Left renal pelvis (tissue), 4 donors: ENCODE measurements around the gene TLX2. TPM values are rescaled to one million over a fixed set of nuclear protein-coding genes. Genes with fewer than 3 reads are reported as not detected.
A peak's percentile ranks its signal among the peaks of the same experiment; 100 is the strongest.

ENCODE experiments used
- DNase-seq, 4 donors: peaks; one replicate each; pipeline ENCODE4 v3.0.0-alpha.2; 2013; ENCODE audit warnings: low read depth in 4 of 4, low spot score in 3 of 4
- polyA plus RNA-seq, 4 donors: library from polyadenylated mRNA; unstranded; fragments of 120-200 nt; gene quantifications; one replicate each; pipeline ENCODE4 v1.2.1, GENCODE V29; 2013; ENCODE audit not compliant: insufficient read length in 4 of 4

TLX2 gene
- polyA plus RNA-seq, 4 donors: 0.08 to 0.23 TPM; not detected in 2

DNA sequence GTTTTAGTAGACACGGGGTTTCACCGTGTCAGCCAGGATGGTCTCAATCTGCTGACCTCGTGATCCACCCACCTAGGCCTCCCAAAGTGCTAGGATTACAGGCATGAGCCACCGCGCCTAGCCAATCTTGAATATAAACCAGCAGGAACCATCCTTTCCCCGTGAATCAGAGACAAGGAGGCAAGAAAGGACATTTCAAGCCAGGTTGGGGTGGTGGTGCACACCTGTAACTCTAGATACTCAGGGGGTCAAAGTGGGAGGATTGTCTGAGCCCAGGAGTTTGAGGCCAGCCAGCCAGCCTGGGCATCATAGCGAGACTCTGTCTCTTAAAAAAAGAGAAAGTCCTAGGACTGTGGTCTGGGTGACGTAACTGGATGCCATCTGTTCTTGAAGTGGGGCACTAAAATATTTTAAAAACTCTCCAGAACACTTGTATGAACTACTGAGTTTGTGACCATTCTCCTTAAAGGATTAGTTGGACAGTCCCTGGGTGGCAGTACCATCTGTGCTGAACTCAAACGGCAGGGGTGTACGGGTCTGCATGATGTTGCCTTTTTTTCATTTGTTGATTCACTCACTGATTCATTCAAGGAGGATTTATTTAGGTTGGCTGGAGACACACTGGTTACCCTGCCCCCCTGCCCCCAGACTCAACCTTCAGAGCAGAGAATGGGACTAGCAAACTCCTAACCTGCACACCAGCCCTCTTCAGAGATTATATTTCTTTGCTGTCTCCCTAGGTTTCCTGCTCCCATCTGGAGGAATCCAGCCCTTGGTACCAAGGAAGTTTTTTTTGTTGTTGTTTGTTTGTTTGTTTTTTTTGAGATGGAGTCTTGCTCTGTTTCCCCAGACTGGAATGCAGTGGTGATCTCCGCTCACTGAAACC, 2.9 kb upstream of the TLX2 start:
- no peak for DNase-seq

DNA sequence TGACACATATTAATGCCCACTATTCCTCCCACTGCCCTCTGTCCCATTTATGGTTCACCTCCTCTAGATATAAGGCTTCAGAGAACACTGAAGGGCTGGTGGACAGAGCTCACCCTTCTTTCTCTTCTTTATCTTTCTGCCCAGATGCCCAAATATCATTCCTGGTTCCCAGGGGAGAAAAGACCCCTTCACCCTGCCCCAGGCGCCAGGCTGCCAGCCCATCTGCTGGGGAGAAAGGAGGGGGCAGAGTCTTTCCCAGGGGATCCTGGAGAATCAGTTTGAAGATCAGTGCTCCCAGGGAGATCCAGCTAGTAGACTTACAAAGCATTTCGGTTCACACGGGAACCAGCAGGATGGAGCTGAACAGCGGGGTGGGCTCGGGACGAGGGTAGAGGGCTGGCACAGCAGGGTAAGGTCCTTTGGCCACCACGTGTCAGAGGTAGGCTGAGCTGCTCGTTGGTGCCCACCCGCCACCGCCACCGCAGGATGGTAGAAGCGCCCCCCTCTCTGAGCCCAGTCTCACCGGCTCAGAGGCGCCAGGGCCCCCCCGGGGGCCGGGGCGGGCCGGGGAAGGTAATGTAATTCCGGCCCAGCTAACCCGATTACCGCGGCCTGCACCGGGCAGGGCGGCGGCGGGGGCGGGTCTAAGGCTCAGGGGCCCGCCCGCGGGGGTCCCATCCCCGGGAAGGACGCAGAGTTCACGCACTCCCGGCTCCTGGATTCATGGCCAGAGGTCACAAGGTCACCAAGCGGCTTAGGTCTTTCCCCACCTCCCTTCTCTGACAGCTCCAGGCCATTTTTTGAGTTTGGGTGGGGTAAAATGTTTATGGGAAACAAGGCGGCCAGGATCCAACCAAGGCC, 1.3 kb upstream of the TLX2 start:
- DNase-seq: no peak

DNA sequence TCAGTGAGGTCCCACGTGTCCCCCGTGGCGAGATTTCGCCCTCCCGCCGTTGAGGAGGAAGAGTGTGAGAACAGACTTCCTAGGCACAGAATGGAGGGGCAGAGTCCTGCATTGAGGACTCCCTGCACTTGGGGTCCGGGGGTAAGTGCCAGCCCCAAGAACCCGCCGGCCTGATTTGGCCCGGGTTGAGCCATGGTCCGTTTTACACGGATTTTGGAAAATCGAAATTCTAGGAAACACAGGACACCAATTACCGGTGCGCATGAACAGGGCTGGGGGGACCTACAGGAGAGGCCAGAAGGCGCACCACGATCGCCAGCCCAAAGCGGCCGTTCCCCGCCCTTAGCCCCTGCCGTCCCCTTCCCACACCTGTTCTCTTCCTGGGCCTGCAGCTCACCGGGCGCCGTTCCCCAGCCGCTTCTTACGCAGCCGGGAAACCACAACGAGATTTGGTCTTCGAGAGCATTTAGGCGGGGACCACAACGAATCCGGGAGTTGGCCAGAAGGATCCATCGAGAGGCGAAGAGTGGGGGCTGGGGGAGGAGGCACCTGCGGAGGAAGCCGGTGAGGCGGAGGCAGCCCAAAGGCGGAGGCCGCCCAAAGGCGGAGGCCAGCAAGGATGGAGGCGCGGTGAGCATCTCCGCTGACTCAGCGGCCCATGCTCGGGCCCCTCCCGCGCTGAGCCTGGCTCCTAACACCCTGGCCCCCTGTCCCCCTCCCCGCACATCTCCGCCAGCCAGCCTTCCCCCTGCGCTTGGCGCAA, 464 bp upstream of the TLX2 start:
- no peak for DNase-seq

DNA sequence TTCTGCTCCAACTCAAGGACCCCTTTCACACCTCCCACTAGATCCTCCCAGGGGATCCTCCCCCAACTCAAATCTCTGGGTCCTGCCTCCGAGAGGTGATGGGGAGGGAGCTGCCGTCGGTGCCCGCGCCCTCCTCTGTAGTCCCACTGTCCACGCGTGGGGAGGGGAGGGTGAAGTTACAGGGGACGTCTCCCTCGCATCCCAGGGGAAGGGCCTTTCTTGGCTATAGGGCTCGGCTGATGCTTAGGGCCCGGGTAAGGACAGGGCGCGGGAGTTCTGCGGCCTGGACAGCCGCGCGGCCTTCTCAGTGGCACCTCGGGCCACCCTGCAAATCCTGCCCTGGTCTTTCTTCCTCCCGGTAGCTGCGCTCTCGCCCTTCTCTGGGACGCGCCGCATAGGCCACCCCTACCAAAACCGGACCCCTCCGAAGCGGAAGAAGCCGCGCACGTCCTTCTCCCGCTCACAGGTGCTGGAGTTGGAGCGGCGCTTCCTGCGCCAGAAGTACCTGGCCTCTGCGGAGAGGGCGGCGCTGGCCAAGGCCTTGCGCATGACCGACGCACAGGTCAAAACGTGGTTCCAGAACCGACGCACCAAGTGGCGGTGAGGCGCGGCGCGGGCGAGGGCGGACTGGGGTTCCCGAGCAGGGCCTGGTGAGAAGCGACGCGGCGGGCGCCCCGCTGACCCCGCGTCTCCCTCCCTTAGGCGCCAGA, 1.2 kb downstream of the TLX2 start:
- no peak for DNase-seq

DNA sequence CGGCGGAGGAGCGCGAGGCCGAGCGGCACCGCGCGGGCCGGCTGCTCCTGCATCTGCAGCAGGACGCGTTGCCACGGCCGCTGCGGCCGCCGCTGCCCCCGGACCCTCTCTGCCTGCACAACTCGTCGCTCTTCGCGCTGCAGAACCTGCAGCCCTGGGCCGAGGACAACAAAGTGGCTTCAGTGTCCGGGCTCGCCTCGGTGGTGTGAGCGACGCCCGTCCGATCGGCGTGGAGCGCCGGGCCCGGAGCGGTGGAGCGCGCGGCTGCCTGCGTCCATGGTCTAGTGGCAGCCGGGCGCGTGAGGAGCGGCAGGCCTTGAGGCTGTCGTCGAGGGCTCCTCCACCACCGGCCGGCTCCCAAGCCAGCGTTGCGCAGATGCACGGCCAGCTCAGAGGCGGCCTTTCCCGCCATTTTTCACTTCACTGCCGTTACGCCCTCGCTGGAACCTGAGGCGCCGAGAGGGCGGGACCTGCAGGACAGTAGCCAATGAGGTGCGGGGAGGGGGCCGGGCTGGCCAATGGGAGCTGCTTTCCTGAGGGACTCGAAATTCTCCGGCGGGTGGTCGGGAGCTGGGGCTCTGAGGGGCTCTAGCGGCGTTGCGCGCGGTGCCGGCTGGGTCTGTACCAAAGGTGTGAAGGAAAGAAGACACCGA, 1.9 kb downstream of the TLX2 start:
- no peak for DNase-seq

DNA sequence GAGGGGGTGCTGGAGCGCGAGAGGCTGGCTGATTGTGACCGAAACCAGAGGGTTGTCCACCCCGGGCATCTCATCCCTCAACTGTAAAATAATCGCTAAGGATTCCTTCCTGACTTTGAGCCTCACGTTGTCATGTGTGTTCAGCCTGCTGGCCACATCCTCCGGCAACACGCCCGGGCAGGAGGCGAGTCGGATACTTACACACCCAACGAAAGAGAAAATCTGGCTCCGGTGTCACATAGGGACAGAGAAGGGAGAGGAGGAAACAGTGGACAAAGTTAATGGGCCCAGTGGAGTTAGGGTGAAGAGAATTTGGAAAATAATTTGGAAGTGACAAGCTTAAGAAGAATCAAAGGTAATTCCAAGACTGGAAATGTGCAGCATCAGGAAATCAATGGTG, 2.4 kb downstream of the TLX2 start:
- no peak for DNase-seq

DNA sequence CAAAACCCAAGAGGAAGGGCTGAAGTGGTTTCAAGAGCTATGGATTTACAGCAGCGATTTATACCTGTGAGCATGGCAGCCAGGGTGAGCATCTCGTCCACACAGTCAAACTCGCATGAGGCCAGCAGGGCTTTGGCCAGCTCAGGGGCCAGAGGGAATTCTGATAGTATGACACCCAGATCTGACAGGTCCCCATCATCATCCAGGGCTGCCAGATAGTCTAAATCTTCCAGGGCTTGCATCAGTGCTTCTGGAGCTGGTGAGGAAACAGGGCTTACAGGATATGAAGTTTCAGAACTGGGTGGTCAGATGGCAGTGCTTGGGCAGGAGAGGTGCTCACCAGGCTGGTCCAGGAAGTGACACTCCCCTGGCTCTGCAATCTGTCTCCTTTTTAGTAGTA, 8.3 kb downstream of the TLX2 start:
- DNase-seq: no peak

DNA sequence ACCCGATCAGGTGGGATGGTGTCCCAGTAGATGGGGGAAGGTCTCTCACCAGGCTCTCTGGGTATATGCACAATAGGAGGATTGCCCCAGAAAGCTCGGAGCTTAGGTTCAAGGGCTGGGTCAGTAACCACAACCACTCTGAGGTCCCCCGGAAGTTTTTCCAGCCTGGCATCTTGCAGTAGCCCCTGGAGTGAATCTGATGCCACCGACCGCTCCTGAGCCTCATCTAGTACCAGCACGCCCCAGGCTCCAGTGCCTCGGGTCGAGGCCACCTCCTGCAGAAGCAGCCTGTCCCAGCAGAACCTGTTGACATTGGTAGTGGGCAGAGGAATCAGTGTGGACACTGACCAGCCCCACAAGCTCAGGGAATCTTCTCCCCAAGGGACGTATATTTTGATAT, 9.8 kb downstream of the TLX2 start:
- no peak for DNase-seq

DNA sequence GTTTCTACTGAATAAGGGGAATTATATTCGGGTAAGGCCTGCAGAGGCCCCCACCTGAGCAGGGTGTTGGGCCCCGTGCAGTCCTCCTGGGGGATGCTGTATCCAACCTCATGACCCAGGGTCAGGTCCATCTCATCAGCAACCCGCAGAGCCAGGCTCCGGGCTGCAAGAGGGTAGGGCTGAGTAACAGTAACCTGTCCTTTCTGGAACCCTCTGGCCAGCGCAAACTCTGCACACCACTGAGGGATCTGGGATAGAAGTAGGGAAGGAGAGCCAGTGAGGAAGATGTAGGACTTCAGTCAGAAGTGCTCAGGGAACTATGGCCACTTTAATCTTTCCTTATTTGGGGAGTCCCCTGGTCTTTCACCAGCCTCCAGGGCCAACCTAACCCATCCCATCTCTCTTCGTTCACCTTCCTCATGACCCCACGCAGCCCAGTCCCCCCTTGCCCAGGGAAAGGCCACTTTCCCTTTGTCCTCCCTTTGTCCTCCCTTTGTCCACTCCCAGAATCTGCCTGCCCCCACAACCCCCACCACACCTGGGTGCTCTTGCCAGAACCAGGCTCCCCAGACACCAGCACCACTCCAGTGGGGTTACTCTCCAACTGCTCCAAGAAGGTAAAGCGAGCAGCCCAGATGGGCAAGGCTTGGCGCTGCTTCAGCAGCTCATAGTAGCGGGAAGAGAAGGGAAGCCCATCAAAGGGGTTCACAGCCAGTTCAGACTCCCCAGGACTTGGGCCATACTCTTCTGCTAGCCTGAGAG, 10.9 kb downstream of the TLX2 start:
- no peak for DNase-seq

DNA sequence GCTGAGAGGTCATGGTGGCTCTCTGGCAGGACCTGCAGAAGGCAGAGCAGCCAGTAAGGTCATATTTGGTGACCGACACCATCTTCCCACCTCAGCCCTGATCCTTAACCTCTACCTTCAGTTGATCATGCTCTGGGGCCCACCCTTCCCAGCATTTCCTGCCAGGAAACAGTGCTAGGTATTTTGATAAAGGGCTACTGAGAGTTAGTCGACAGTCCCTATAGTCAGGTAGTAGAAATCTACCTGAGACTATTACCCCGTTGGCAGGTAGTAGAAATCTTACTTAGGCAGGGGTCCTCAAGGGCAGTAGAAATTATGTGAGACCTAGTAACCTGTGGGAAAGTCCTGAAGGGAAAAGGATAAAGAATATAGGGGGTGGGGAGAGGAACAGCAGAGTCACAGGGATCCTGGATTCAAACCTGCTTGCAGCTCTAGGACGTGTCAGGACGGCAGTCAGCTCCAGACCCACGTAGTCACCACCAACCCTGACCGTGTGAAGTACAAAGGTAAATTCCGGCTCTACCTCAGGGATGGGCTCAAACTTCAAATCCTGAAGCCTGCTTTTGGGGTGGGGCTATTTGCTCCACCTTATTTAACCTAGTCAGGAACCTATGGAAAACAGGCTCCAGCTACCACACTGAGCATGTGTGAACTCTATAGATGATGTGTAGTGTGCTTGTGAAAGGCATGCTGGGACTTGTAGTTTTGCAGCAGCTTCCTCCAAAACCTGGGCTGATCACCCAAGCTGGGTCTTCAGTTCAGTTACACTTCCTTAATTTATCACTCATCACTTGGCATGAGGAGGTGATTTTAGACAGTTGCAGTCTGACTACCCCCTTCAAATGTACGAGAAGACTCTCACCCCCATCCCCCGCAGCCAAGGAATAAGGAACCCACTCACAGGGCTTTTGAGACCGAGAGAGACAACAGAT, 11.7 kb downstream of the TLX2 start, which contains the start of gene DQX1:
DQX1 (minus strand) TSS at position 515 of the 932 bp plus-strand sequence; CDS start at position 13, 502 bp downstream.
- no peak for DNase-seq

DNA sequence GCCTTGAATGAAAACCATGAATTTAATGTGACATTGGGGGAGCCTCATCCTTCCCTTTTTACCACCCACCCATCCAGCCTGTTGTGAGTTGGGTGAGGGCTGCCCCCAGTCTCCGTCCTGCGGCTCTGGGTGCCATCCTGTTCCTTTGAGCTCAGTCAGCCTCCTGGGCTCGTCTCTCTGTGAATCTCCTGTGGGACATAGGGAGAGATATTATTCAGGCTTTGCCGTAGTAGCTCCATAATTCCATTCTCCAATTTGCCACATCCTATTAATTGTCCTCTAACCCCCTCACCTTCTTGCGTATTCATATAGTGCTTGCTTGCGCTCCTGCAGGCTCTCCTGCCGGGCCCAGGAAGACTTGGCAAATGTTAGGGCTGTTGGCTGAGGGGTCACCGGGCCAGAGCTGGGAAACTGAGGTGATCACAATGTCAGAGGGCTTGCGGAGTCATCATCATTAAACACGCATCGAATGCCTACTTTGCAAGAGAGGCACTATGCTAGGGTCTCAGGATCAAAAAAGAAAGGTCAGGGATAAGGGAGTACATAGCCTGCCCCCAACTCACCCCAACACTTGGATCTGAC, 12.5 kb downstream of the TLX2 start:
- DNase-seq: no peak

DNA sequence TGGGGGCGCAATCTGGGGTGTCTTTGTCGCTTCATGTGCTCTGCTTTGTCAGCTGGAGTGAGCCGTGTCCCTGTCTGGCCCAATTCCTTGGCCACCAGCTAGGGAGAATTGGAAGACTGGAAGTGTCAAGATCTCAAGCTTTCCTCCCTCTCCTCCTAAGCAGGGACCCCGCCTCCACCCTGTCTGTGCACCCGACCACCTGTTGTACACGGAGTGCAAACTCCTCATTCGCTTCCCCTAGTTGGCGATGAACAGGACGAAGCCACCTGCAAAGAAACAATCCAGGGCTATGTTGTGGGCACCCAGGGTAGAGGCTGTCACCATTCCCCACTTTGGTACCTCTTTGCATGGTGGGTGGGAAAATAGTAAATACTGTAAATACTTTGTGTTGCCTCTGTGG, 13.5 kb downstream of the TLX2 start:
- DNase-seq: no peak

DNA sequence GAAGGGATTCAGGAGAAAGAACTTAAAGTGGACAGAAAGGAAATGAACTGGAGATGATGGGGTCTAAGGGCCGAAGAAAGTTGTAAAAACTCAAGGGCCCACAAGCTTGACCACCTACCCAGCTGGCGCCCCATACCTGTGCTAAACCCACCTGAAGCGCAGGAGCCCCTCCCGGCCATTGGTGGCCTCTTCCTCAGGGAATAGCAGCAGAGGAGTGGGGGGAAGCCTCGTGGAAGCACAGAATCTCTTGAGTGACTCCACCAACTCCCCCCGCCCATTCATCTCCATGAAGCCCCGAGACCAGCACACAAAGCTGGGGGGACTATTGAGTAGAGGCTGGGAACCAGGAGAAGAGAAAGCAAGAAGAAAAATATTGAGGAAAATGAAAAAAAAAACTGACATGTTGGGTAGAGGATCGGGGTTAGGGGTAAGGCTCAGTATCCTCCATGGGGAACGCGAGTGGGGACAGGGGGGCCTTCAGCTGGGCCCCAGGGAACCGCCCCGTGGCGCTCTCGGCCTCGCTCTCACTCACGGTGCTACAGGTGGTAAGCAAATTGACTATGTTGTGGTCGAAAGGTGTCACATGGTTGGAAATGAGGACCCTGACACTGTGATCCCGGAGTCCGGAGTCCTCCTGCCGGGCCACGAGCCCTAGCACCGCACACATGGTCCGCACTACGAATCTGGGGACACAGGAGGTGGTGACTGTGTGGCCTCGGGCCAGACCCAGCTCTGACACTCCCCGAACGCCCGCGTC, 14.5 kb downstream of the TLX2 start:
- no peak for DNase-seq

DNA sequence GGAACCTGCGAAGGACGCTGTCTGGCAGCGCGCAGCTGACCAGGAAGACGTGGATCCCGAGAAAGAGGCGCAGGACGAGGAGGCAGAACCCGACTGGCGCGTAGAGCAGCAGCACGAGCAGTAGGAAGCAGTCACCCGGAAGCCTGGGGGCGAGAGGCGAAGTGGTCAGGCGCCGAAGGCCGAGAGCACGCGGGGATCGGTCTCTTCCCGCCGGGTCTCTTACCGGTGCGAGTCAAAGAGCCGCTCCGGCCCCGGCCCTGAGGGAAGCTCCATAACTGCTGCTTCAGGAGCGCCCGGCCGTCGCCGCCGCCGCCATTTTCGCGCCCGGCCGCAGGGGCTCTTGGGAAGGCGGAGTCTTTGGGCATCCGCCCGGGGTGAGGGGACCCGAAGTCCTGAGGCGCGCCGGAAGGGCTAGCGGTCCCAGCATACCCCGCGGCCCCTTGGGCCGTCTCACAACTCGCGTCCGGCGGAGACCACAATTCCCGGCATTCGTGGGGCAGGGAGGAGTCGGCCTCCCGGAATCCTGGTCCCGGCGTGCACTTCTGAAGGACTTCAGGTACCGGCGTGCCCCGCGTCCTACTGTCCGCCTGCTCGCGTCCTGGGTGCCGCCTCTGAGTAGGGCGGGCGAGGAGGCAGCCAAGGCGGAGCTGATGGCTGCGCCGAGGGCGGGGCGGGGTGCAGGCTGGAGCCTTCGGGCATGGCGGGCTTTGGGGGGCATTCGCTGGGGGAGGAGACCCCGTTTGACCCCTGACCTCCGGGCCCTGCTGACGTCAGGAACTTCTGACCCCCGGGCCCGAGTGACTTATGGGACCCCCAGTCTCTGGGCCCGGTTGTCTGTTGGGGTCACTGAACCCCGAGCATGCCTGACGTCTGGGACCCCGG, 15.3 kb downstream of the TLX2 start, which contains the start of the genes AUP1 and HTRA2:
AUP1 (minus strand) TSS at position 350 of the 882 bp plus-strand sequence; CDS start at position 273, 77 bp downstream.
HTRA2 (plus strand) TSS at position 577 of the 882 bp plus-strand sequence; CDS start at position 651, 74 bp downstream.
- peak; percentile 95 to 98 (median 98) for DNase-seq
